ENCODE measurements around the gene RILPL2.
"Not testable (repeated sequence)": the region's sequence is repeated elsewhere in the genome, so short reads cannot be mapped to it uniquely, and the experiment has no call there.

The RILPL2 gene

DNA sequence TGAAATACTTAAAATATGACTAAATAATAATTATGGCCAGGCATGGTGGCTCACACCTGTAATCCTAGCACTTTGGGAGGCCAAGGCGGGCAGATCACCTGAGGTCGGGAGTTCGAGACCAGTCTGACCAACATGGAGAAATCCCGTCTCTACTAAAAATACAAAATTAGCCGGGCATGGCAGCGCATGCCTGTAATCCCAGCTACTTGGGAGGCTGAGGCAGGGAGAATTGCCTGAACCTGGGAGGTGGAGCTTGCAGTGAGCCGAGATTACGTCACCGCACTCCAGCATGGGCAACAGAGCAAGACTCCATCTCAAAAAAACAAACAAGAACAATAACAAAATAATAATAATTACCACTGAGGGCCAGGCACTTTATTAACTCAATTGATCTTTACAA is 50.9 kb downstream of the RILPL2 start:
- not testable (repeated sequence) for H3K27me3 Mint-ChIP-seq, H3K9me3 Mint-ChIP-seq, DNase-seq, ATAC-seq, H3K27ac Mint-ChIP-seq
- peaks cover 37% of the 10 kb centered on the region for H3K4me1 Mint-ChIP-seq
- peak overlapping the region in 1 of 2 donors; percentile 99 for H3K4me3 Mint-ChIP-seq

DNA sequence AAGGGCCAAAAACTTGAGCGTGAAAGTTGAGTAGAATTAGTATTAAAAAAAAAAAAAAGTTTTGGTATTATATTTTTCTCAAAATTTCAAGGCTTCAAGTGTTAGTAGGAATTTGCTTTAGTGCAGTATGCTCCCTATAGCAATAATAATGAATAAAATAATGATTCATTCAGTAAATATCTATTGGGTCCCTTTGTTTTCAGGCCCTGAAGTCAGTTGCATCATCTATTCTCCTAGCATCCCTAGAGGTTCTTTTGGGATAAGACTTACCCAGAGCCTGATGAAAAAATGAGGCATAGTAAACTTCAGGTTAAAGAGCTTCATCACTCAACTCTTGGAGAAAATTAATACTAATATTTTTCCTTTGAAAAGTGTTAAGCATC is 51.5 kb downstream of the RILPL2 start:
- Mint-ChIP-seq H3K27ac (peak overlapping the region in 1 of 2 donors; percentile 25), H3K4me1 (peaks cover 31% of the 10 kb centered on the region), H3K4me3 (peak overlapping the region; percentile 98 to 99), H3K9me3 (no peaks in the 10 kb centered on the region), H3K27me3 (peaks cover 6% of the 10 kb centered on the region)
- ATAC-seq (no peak), DNase-seq (no peak)

DNA sequence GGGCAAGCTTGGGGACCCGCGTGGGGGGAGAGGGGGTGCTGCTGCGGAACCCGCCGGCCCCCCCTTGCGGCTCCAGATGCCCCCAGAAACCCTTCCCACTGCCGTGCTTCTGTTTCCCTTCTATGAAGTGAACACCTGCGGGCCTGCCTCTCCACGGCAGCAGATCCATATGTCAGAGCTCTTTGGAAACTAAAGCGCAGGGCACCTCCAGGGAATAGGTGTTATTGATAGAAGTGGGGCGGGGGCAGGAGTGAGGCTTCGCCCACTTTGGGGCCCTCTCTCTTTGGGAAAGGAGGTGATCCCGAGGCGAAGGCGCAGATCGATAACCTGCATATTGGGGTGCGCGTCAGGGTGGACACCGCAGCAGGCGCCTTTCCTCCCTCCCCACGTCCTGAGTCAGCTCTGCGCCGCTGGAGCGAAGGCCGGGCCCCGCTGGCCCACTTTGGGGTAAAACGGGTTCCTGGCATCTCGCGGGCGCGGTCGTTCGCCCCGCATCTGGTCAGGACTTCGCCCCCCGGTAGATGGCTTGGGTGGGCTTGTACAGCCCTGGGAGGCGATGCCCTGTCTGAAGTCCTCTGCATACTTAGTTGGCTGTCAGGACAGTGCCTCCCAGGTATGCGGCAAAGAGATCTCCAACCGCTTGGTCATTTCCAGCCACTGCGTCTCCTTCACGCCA is 52.0 kb downstream of the RILPL2 start:
- Mint-ChIP-seq H3K27ac (peak overlapping the region; percentile 69 to 90), H3K4me3 (peak overlapping the region; percentile 98 to 99), H3K27me3 (peaks cover 6% of the 10 kb centered on the region), H3K9me3 (no peaks in the 10 kb centered on the region), H3K4me1 (peaks cover 28% of the 10 kb centered on the region)
- peak; percentile 1 for ATAC-seq
- peak in 1 of 2 donors; percentile 32 for DNase-seq

DNA sequence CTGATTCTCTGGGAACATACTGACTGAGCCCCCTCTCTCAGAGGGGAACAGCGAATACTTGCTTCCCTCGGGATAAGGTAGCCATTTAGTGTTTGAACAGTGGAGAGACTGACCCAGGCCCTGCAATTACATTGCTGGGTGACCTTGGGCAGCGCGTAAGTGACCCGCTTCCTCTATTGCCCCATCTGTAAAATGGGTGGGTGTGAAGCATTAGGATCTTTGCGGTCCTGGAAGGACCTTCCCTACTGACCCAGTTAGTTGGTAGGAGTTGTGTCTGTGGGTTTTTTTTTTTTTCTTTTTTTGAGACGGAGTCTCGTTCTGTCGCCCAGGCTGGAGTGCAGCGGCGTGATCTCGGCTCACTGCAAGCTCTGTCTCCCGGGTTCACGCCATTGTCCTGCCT is 53.8 kb downstream of the RILPL2 start:
- Mint-ChIP-seq H3K9me3 (no peaks in the 10 kb centered on the region), H3K27me3 (peaks cover 6% of the 10 kb centered on the region), H3K4me3 (peak overlapping the region; percentile 57 to 99), H3K27ac (no peak overlapping the region), H3K4me1 (peaks cover 21% of the 10 kb centered on the region)
- no peak for DNase-seq
- ATAC-seq = no peak

DNA sequence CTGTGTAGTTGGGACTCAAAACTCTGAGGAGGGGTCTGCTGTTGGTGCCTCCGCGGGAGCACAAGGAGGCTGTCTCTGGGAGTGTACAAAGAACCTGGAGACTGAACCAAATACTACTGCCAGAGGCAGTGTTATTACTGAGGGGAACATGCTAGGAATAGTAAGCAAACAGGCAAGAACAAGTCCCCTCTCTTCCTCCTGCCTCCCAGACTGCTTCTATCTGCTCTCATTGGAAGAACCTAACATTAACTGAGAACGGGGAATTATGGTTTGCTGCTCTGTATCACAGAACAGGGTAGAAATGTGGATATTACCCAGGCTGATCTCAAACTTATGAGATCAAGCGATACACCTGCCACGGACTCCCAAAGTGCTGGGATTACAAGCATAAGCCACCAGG is 57.1 kb downstream of the RILPL2 start:
- Mint-ChIP-seq H3K4me1 (peaks cover 11% of the 10 kb centered on the region), H3K27ac (no peak overlapping the region), H3K4me3 (no peak overlapping the region), H3K27me3 (no peaks in the 10 kb centered on the region), H3K9me3 (no peaks in the 10 kb centered on the region)
- no peak for DNase-seq
- ATAC-seq = no peak

DNA sequence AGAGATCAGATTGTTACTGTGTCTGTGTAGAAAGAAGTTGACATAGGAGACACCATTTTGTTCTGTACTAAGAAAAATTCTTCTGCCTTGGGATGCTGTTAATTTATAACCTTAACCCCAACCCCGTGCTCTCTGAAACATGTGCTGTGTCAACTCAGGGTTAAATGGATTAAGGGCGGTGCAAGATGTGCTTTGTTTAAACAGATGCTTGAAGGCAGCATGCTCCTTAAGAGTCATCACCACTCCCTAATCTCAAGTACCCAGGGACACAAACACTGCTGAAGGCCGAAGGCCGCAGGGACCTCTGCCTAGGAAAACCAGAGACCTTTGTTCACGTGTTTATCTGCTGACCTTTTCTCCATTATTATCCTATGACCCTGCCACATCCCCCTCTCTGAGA is 64.1 kb downstream of the RILPL2 start:
- not testable (repeated sequence) for H3K4me3 Mint-ChIP-seq, H3K27ac Mint-ChIP-seq, H3K9me3 Mint-ChIP-seq, ATAC-seq, H3K4me1 Mint-ChIP-seq, DNase-seq, H3K27me3 Mint-ChIP-seq

DNA sequence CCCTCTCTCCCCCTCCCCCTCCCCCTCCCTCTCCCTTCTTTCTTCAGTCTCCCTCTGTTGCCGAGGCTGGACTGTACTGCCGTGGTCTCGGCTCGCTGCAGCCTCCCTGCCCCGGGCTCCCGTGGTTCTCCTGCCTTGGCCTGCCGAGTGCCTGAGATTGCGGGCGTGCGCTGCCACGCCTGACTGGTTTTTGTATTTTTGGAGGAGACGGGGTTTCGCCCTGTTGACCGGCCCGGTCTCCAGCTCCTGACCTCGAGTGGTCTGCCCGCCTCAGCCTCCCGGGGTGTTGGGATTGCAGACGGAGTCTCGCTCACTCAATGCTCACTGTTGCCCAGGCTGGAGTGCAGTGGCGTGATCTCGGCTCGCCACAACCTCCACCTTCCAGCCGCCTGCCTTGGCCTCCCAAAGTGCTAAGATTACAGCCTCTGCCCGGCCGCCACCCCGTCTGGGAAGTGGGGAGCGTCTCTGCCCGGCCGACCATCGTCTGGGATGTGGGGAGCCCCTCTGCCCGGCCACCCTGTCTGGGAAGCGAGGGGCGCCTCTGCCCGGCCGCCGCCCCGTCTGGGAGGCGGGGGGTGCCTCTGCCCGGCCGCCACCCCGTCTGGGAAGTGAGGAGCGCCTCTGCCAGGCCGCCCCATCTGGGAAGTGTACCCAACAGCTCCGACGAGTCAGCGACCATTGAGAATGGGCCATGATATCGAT is 64.7 kb downstream of the RILPL2 start:
- not testable (repeated sequence) for ATAC-seq, H3K4me1 Mint-ChIP-seq, H3K4me3 Mint-ChIP-seq, H3K9me3 Mint-ChIP-seq, DNase-seq, H3K27me3 Mint-ChIP-seq, H3K27ac Mint-ChIP-seq

DNA sequence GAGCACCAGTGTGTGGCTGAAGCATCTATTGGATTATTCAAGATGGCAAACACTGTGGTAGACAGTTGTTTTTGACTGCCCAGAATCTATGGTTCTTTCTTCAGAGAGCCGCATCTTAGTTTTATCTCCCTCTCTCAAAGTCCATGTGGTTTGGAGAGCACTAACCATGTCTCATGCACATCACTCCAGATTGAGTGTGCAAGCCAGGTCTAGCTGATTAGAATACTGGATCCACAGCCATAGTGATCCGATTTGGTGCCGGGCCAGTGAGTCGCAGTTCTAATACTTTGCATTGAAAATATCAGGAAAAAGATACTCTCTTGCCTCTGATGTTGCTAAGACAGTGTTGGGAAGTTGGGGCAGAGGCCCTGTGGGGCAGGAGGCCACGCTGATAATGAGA is 67.3 kb downstream of the RILPL2 start:
- Mint-ChIP-seq H3K27me3 (no peaks in the 10 kb centered on the region), H3K9me3 (no peaks in the 10 kb centered on the region), H3K4me1 (no peaks in the 10 kb centered on the region), H3K27ac (no peak overlapping the region), H3K4me3 (no peak overlapping the region)
- DNase-seq (no peak), ATAC-seq (no peak)

DNA sequence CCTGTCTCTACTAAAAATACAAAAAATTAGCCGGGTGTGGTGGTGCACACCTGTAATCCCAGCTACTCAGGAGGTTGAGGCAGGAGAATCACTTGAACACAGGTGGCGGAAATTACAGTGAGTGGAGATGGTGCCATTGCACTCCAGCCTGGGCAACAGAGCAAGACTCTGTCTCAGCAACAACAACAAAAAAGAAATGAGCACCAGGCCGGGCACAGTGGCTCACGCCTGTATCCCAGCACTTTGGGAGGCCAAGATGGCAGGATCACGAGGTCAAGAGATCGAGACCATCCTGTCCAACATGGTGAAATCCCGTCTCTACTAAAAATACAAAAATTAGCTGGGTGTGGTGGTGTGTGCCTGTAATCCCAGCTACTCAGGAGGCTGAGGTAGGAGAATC is 68.1 kb downstream of the RILPL2 start:
- not testable (repeated sequence) for H3K4me3 Mint-ChIP-seq, H3K9me3 Mint-ChIP-seq, DNase-seq, ATAC-seq, H3K27ac Mint-ChIP-seq, H3K4me1 Mint-ChIP-seq, H3K27me3 Mint-ChIP-seq

DNA sequence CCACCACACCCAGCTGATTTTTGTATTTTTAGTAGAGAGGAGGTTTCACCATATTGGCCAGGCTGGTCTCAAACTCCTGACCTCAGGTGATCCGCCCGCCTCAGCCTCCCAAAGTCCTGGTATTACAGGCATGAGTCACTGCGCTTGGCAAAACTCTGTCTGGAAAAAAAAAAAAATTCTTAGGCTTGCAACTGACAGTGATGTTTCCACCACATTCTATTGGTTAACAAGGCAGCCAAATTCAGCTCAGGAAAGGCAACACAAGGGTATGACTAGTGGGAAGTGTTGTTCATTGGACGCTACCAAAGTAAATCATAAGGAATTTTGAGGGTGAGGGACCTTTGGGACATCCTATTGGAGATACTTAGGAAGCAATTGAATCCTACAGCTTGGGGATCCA is 69.0 kb downstream of the RILPL2 start:
- H3K9me3 Mint-ChIP-seq = no peaks in the 10 kb centered on the region
- DNase-seq = no peak
- peaks cover 11% of the 10 kb centered on the region for H3K4me1 Mint-ChIP-seq
- no peaks in the 10 kb centered on the region for H3K27me3 Mint-ChIP-seq
- no peak overlapping the region for H3K27ac Mint-ChIP-seq
- H3K4me3 Mint-ChIP-seq = no peak overlapping the region
- ATAC-seq = no peak
